Esophagus squamous epithelium (tissue), 4 donors: ENCODE results near the gene STYX.

Experiments used
- POLR2A ChIP-seq, 4 donors: fragments of 450-650 bp; IDR thresholded peaks; one replicate each; pipeline ENCODE4 v1.6.1; 2017; ENCODE audit warnings: antibody characterized with exemption in 4 of 4, mild to moderate bottlenecking in 4 of 4, moderate library complexity in 3 of 4
- TF ChIP-seq, protein P1 (sequence below), 6 experiments: fragments of 450-650 bp in 4 of 6; fragments of 200-600 bp in 2 of 6; sonication (generic) in 2 of 6; IDR thresholded peaks; one replicate each; pipeline ENCODE4 v1.5.1; 2016 to 2019; ENCODE audit warnings: antibody characterized with exemption in 6 of 6, mild to moderate bottlenecking in 4 of 6, moderate library complexity in 4 of 6

GRCh38 chr14:52793061-52793460 is 63.1 kb downstream of the STYX start:
- TF ChIP-seq, protein P1, sequence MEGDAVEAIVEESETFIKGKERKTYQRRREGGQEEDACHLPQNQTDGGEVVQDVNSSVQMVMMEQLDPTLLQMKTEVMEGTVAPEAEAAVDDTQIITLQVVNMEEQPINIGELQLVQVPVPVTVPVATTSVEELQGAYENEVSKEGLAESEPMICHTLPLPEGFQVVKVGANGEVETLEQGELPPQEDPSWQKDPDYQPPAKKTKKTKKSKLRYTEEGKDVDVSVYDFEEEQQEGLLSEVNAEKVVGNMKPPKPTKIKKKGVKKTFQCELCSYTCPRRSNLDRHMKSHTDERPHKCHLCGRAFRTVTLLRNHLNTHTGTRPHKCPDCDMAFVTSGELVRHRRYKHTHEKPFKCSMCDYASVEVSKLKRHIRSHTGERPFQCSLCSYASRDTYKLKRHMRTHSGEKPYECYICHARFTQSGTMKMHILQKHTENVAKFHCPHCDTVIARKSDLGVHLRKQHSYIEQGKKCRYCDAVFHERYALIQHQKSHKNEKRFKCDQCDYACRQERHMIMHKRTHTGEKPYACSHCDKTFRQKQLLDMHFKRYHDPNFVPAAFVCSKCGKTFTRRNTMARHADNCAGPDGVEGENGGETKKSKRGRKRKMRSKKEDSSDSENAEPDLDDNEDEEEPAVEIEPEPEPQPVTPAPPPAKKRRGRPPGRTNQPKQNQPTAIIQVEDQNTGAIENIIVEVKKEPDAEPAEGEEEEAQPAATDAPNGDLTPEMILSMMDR (IDR thresholded peaks at IDR 0.05) = no peak
- no peak for TF ChIP-seq POLR2A (IDR thresholded peaks at IDR 0.05)
